NCI-H2196 treated with DMSO at 0.1 percent for 48 hours (cell line): ENCODE results near the gene ABCA2.

Experiments used
- DNase-seq: peaks from one replicate; lab custom pipeline; 2025; ENCODE audit not compliant: unreplicated experiment; lab: John Stamatoyannopoulos, UW

Gene ABCA2

GRCh38 chr9:137027369-137028262 is at the start of gene ABCA2:
TSS of gene ABCA2 (minus strand) at chr9:137028237. CDS start at chr9:137028140, 97 bp downstream.
- no peak for DNase-seq

GRCh38 chr9:137077010-137077747 is 49.1 kb upstream of the ABCA2 start, which contains the start of gene UAP1L1:
TSS of gene UAP1L1 (plus strand) at chr9:137077517. CDS start at chr9:137077533, 16 bp downstream.
- DNase-seq, result no peak

- no peak for DNase-seq
Measured at GRCh38 chr9:137076636-137077009, 48.6 kb upstream of the ABCA2 start.

GRCh38 chr9:137075275-137075775 is 47.3 kb upstream of the ABCA2 start:
- no peak for DNase-seq

- DNase-seq, result no peak
Measured at GRCh38 chr9:137074657-137075274, 46.7 kb upstream of the ABCA2 start.

- DNase-seq, result no peak
Measured at GRCh38 chr9:137073992-137074399, 46.0 kb upstream of the ABCA2 start.

- no peak for DNase-seq
Measured at GRCh38 chr9:137071282-137071681, 43.2 kb upstream of the ABCA2 start.

GRCh38 chr9:137070906-137071275 is 42.9 kb upstream of the ABCA2 start:
- no peak for DNase-seq

GRCh38 chr9:137070201-137070905 is 42.3 kb upstream of the ABCA2 start, which contains the start of gene SAPCD2:
TSS of gene SAPCD2 (minus strand) at chr9:137070557. CDS start at chr9:137070460, 97 bp downstream.
- DNase-seq, result peak; percentile 90

GRCh38 chr9:137069508-137070091 is 41.6 kb upstream of the ABCA2 start:
- no peak for DNase-seq

GRCh38 chr9:137068539-137069507 is 40.8 kb upstream of the ABCA2 start:
- no peak for DNase-seq

GRCh38 chr9:137067860-137068538 is 40.0 kb upstream of the ABCA2 start:
- DNase-seq, result peak; percentile 73

GRCh38 chr9:137066096-137066861 is 38.2 kb upstream of the ABCA2 start:
- no peak for DNase-seq

GRCh38 chr9:137065336-137065967 is 37.4 kb upstream of the ABCA2 start:
- no peak for DNase-seq

- no peak for DNase-seq
Measured at GRCh38 chr9:137064880-137065164, 36.8 kb upstream of the ABCA2 start.

GRCh38 chr9:137064027-137064879 is 36.2 kb upstream of the ABCA2 start:
- DNase-seq, result peak; percentile 40
